ENCODE data around the gene SLC9A8.
"Not testable (repeated sequence)": the region's sequence is repeated elsewhere in the genome, so short reads cannot be mapped to it uniquely, and the experiment has no call there.

Gene SLC9A8

DNA sequence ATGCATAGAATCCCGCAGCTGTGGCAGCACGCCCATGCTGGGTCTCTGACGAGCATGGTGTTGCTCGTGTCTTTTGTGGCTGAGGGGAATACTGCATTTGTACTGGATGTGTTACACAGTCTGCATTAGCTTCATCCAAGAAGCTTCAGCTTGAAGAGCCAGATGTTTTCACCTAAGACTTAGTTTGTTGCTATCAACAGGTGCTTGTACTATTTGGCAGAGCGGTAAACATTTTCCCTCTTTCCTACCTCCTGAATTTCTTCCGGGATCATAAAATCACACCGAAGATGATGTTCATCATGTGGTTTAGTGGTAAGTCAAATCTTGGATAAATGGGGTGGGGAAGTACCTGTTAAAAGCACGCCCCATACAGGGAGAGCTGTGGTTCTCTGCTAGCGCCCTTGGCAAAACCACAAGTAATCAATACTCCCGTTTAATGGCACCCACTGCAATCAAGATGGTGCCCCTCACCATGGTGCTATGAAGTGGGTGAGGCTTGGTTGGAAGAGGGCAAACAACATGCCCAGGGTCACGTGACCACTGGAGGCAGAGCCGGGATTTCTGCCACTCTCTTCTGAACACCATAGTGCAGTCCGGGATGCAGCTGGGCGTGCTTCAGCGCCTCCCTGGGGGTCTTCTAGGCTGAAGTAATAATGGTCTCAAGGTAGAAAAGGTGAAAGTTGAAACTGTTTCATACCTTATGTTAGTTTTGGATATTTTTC, 68.3 kb downstream of the SLC9A8 start:
- DNase-seq, result no peak

DNA sequence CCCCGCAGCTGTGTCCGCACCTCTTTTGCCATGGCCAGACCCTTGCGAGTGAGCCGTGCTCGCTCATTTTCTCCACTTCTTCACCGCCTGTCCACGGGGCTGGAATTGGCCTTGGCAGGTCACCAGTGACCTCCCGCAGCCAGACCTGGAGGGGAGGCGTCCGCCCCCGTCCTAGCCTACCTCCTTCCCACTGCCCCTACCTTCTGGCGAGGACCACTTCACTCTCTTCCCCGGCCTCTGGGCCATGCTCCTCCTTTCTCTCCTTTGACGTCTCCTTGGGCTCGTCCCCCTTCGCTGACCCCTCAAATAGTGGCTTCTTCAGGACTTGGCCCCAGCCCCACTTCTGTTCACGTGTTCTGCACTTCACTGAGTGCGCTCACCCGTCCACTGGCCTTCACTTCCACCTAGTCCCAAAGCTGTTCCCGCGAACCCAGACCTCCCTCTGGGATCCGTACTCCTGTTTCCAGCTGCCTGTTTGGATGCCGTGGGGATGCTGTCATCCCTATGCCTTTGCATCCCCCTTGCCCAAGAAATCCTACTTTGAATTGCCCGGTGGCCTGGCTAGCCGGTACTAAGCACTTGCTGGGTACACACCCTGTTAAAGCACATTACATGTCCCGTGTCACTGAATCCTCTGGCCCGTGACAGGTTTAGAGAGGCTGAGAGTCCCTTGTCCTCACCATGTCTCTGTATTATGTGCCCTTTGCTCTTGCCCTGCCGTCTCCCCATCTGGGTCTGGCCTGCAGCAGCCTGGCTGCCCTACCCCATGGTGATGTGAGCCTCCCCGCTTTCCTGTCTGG, 69.7 kb downstream of the SLC9A8 start:
- no peak for DNase-seq

DNA sequence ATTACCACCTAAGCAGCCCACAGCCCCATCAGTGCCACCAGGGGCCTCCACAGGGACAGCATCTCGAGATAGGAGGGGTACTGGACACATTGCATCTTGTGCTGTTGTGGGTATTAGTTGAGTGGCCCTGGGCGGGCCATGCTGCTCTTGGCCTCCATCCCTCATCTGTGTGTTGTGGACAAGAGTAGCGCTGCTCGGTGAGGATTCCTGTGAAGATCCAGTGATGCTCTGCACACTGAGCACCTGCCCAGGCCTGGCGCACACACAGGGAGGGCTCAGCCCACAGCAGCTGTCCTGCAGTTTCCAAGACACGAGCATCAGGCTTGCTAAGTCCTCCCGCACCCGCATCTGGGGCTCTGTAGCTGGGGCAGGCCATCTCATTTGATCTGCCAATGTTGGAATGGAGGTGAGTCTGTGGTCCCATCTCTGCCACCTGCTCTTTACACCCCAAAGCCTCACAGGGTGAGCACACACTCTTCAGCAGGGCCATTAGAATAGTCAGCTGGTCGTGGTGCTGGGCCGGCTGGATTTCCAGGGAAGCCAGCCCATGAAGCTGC, 70.7 kb downstream of the SLC9A8 start:
- no peak for DNase-seq

DNA sequence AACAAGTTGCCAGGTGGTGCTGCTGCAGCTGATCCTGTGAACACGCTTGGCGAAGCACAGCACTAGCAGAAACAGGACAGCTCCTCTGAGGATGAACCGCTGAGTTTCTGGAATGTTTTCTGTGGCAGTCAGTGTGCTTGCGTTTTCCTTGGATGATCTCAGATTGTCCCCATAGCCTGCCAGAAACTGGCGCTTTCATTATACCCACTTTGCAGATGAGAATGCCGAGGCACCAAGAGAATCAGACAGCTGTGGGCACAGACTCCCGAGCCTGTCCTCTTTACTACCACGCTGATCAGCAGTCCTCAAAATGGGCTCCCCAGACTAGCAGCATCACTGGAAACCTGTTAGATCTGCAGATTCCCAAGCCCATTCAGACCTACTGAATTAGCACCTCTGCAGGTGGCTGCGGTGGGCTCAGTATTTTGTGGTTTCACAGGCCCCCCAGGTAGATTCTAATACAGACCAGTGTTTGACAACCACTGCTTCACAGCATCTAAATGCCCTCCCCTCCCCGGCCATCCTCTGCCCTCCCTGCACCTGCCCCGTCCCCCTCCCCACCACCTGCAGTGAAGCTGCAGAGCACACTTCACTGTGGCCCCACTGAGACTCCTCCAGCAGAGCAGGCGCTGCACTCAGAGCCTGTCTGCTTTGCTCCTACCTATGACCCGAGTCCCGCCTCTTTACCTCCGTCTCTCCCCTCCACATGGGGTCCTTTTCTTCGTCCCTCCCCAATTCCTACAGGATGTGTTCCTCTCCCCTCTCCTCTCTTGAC, 73.1 kb downstream of the SLC9A8 start:
- no peak for DNase-seq

DNA sequence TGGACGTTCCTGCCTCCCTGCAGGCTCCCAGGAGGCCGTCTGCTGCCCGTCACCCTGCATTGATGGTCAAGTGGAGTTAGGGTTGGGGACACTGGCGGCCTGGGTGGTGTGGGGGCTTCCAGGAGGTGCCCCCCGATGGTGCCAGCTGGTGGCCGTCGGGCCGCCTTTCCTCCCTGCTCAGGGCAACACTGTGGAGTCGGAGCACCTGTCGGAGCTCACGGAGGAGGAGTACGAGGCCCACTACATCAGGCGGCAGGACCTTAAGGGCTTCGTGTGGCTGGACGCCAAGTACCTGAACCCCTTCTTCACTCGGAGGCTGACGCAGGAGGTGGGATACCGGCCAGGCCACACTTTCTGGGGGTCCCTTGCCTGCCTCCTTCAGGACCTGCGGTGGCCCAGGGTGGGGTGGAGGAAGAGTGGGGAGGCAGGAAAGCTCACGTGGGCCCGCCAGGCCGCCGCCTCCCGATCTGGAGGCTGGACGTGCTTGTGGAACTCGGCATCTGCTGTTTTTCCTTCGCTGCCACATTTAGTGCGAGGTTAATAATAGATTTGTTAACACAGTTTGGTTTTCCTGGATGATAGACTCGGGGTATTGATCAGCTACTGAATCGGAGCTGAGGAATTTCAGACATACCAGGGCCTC, 74.1 kb downstream of the SLC9A8 start:
- DNase-seq, result no peak

DNA sequence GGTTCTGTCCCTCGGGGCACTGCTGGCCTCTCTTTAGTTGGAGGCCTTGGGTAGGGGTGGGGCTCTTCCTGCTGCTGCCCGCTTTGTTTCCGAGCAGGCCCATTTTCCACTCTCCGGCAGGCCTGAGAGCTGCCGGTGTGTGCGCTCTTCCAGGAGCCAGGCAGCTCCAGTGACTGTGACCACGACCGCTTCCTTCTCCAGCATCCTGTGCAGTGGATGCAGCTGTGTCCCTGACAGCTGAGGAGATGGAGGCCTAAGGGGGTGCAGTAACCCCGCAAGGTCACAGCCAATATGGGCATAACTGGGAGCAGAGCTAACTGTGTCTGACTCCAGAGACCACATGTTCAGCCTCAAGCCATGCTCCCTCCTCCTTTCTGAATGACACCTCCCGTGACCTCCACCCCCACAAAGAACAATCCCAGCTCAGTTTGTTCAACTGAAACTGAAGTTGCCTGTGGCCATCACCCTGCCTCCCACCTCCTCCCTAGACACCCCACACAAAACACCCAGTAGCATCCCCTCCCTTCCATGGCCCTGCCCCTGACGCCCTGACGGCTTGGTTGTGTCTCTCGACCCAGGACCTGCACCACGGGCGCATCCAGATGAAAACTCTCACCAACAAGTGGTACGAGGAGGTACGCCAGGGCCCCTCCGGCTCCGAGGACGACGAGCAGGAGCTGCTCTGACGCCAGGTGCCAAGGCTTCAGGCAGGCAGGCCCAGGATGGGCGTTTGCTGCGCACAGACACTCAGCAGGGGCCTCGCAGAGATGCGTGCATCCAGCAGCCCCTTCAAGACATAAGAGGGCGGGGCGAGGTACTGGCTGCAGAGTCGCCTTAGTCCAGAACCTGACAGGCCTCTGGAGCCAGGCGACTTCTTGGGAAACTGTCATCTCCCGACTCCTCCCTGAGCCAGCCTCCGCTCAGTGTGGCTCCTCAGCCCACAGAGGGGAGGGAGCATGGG, 74.9 kb downstream of the SLC9A8 start:
- no peak for DNase-seq

DNA sequence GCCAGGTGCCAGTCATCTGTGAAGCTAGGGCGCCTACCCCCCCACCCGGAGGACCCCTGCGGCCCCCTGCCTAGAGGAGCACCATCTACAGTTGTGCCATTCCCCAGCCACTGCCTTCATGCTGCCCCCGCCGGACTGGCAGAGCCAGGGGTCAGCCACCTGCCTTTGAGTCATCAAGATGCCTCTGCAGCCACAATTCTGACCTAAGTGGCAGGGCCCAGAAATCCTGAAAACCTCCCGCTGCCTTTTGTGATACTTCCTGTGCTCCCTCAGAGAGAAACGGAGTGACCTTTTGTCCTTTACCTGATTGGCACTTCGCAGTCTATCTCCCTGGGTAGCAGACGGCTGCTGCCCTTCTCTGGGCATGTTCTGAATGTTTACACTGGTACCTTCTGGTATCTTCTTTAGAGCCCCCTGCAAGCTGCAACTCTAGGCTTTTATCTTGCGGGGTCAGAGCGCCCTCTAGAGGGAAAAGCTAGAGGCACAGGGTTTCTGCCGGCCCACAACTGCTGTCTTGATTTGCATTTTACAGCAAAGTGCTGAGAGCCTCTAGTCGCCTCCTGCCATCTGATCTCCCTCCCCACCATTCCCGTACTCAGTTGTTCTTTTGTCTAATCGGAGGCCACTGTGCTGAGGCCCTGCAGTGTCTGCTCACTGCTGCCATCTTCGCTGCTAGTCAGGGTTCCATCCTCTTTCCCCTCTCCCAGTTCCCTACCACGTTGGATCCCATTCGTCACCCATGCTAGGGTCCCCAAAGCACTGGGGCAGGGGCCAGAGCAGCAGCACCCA, 75.8 kb downstream of the SLC9A8 start:
- peak; percentile 13 for DNase-seq

DNA sequence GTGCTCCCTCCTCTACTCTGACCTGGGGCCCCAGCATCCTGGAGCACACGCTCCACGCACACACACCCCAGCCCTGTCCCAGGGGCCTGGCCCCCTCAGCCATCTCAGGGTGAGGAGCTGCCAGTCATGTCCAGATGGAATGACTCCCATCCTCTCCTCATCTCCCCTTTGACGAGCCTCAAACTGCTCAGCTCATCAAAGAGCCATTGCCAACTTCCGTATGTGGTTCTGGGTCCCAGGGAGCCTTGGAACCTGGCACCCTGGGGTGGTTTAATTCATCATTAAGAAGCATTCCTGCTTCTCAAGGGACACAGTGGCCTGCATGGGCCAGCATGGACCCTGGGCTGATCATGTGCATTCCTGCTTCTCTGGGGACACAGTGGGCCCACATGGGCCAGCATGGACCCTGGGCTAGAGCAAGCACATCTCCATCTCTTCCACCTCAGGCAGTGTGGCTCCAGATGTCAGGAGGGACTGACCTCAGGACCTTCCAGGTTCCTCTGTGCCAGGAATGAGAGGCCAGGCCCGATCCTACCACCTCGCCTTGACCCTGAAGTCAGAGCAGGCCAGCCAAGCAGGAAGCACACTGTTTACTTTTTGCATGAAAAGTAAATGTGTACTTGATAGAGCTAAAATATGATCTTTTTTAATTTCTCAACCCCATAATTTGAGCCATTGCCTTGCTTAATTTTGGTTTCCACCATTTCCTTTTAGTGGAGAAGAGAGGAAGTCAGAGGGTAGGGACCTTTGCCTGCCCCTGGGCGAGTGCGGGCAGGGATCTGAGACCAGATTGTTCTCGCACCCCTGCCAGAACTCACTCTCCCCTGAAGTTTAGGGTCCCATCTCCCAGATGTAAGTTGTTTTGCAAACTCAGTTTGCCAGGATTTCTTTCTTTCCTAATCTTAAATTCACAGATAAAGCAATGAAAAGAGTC, 76.6 kb downstream of the SLC9A8 start:
- DNase-seq, result no peak

DNA sequence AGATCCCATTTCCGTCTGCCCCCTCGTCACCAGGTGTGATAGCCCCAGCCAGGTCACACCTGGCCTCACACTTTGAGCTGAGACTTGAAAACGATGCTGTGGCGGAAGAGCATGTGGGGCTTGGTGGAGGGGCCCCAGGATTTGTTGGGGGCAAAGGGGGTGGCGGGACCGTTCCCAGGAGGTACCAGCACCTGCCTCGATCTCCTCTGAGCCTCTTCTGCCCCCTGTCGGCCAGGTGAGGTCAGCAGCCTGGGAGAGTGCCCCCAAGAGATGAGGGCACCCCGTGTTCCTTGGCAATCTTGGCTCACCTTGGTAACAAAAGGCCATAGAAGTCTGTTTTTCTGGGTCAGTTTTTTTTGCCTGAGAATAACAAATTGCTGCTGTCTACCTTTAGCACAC, 77.3 kb downstream of the SLC9A8 start:
- no peak for DNase-seq

DNA sequence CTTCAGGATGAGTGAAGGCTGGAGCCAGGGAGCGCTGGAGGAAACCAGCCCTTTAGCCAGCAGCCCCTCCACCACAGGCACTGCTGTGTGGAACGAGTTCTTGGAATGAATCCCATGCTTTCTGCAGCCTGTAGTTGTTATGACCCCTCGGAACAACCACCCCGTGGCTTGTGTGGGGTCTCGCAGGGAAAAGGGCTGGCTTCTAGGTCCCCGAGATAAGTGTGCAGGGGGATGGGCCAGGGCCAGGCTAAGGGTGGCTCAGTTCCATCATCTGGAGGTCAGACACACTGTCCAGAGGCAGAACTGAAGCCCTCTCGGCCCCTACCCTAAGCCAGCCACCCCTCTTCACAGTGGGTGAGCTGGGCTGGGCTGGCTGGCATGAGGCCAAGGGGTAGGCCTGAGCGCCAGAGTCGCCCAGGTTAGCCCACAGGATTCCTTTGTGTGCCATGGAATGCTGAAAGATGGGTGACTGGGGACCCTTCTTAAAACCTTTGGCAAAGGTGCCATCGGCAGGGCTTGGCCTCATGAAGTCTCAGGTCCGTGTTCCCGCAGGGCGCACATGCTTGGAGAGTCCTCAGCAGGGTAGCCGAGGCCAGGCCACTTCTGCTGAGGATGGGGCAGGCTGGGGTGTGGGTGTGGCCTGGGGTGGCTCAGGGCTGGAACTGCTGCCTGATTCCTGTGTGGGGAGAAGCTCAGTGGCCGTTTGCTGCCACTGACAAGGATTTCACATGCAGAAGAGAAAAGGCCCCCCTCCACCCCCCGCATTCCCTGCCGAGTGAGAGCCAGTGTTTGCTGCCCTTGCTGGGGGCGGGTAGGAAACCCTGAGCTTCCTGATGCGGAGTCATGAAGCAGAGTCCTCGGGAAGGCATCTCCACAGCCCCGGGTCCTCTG, 78.1 kb downstream of the SLC9A8 start:
- DNase-seq, result no peak

DNA sequence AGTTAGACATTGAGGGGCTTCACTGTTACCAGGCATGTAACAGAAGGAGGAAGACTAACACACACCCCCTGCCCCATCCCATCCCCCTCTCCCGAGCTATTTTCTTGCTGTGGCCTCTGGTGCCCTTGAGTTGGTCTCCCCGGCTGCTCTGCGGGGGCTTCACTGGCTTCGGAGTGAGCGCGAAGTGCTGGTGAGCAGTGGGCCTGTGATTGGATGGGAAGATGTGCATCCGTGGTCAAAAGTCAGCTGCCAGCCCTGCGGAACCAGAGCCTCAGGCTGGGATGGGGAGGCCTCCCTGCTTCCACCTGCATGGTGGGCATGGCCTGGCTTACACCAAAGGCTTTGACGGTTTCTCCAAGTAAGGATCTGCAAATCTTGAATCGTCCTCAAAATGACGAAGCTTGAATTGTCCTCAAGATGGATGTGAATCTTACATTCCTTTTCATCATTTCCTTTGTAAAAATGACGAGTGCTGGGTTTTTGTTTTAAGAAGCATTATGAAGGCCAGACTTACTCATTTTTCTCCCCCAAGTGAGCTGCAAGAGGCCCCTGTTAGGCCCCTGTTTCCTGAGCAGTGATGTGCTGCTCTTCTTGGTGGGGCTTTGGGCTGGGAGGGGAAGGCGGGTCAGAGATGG, 79.0 kb downstream of the SLC9A8 start:
- DNase-seq, result no peak

DNA sequence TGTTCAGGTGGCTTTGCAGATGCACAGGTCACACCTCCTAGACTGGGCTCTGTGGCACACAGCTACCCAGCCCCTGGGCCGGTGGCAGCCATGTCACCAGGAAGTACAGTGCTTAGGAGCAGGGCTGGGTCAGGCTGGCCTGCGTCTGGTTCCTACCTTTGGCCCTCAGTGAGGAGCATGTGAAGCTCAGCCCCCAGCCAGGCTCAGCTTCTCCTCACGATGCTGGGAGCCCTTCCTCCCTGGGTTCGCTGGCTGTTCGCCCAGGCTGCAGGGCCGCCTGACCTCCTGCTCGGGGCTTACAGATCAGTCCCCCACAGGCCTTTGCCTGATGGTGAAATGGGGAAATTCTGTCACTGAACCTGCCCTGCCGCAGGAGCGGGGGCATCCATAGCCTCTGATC, 79.6 kb downstream of the SLC9A8 start:
- no peak for DNase-seq

DNA sequence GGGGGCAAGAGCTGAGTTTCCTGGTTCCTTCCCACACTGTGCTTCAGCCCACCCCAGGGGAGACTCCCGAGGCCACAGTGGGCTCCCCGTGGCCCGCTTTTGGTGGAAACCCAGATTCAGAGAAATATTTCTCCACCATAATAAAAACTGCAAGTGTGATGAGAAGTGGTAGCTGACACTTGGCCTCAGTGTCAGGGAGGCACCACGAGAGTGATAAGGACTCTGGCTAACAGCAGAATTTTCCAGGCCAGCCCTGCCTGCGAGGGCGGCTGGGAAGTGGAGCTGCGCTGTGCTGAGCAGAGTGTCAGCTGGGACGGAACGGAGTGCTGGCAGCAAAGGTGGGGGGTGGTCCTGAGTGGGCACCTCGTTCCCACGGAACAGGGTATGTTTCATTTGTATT, 80.2 kb downstream of the SLC9A8 start:
- DNase-seq, result no peak

DNA sequence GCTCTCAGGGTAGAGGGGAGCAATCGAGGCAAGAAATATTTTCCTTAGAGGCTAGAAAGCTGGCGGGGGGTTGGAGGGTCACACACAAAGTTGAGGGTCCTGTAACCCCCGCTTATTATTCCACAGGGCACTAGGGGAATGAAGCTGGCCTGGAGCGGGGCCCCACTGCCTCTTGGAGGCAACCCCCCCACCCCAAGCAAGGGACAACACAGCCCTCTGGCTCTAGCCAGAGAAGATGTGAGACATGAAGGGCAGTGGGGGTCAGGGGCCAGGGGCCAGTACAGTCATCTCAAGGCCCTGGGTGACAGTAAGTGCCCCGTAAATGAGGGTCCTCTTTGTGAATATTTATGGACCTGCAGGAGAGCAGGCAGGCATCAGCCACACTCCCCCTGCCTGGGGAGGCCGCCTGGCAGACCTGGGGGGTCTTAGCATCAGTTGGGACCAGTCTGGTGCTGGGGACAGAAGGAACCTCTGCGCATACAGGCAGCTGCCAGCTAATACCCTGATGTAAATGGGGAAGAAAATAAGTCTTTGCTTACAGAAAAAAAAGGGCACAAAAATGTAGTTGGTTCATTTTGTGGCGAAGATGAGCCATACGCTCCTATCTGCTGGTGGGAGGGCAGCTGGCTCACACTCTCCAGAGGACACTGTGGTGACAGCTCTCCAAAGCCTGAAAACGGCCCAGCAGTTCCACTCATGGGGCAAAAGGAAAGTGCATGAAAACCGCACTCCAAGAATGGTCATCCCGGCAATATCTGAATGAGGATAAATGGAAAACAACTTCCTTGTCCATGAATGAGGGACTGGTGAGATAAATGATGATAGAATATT, 80.8 kb downstream of the SLC9A8 start:
- DNase-seq, result no peak

DNA sequence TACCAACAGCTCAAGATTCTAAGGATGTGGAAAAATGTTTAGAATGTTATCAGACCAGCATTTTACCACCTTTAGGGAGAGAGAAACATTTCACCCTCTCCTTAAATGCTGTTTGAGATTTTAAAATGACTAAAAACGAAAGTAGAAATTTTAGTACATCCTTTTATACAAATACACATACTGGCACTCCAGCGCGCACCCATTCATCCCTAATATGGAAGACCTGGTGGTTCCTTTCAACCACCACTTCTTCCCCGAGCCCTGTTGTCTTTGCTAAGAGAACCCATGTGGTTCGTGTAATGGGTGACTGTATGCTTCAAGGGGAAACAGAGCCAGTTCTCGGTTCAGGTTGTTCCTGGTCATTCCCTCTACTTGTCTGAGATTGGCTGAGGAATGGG, 81.4 kb downstream of the SLC9A8 start:
- DNase-seq, result no peak

DNA sequence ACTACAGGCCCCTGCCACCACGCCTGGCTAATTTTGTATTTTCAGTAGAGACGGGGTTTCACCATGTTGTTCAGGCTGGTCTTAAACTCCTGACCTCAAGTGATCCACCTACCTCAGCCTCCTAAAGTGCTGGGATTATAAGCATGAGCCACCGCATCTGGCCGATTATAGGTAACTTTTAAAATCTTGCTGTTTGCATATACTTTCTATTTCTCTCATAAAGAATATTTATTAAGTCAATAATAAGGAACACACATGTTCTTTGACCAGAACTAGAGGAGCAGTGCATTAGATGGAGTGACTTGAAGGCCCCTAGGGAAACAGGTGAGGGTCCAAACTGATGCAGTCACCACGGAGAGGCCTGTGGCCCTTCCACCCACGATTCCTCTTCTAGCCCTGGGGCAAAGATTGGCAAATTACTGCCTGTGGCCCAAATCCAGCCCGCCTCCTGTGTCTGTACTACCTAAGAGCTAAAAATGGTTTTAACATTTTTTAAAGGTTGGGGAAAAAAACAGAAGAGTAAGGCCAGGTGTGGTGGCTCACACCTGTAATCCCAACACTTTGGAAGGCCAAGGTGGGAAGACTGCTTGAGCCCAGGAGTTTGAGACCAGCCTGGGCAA, 83.0 kb downstream of the SLC9A8 start:
- not testable (repeated sequence) for DNase-seq

DNA sequence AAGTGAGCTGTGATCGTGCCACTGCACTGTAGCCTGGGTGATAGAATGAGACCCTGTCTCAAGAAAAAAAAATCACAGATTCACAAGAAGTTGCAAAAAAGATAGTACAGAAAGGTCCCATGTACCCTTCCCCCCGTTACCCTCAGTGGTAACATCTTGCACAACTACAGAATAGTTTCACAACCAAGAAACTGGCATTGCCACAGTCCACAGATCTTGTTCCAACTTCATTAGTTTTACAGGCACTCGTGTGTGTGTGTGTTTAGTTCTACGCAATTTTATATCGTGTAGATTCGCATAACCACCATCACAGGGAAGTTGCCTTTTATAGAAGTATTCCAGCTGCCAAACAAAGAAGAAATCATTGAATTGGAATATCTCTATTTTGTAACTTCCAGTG, 83.6 kb downstream of the SLC9A8 start:
- no peak for DNase-seq

Data from SHP77 treated with DMSO at 0.1 percent for 48 hours (cell line).